ENCODE measurements around the gene STRN4.
"Not testable (repeated sequence)": the region's sequence is repeated elsewhere in the genome, so short reads cannot be mapped to it uniquely, and the experiment has no call there.

The STRN4 gene

GRCh38 chr19:46772170-46773017 is 26.1 kb upstream of the STRN4 start:
- no peak for DNase-seq

- not testable (repeated sequence) for DNase-seq
Observed at GRCh38 chr19:46768746-46769145, 22.5 kb upstream of the STRN4 start.

GRCh38 chr19:46766569-46767317 is 20.5 kb upstream of the STRN4 start:
- no peak for DNase-seq

- DNase-seq, result no peak
Observed at GRCh38 chr19:46764817-46765291, 18.6 kb upstream of the STRN4 start.

GRCh38 chr19:46762245-46762890 is 16.1 kb upstream of the STRN4 start:
- DNase-seq, result no peak

GRCh38 chr19:46761418-46761831 is 15.2 kb upstream of the STRN4 start:
- no peak for DNase-seq

- not testable (repeated sequence) for DNase-seq
Observed at GRCh38 chr19:46760897-46761296, 14.6 kb upstream of the STRN4 start.

- no peak for DNase-seq
Observed at GRCh38 chr19:46760363-46760762, 14.1 kb upstream of the STRN4 start.

- DNase-seq, result no peak
Observed at GRCh38 chr19:46759817-46760333, 13.6 kb upstream of the STRN4 start.

GRCh38 chr19:46759206-46759605 is 13.0 kb upstream of the STRN4 start:
- no peak for DNase-seq

- DNase-seq, result no peak
Observed at GRCh38 chr19:46756544-46756888, 10.3 kb upstream of the STRN4 start.

GRCh38 chr19:46755853-46756543 is 9.7 kb upstream of the STRN4 start:
- no peak for DNase-seq

- DNase-seq, result no peak
Observed at GRCh38 chr19:46755077-46755852, 9.0 kb upstream of the STRN4 start.

- no peak for DNase-seq
Observed at GRCh38 chr19:46753420-46754155, 7.3 kb upstream of the STRN4 start.

GRCh38 chr19:46748325-46749109 is 2.3 kb upstream of the STRN4 start:
- DNase-seq, result no peak

- DNase-seq, result no peak
Observed at GRCh38 chr19:46745521-46746280, 549 bp downstream of the STRN4 start, which contains the start of gene FKRP. Gene FKRP, plus strand, starts transcription at chr19:46746057. Its CDS starts 9,394 bp downstream, at chr19:46755451.

- no peak for DNase-seq
Observed at GRCh38 chr19:46745030-46745429, 1.2 kb downstream of the STRN4 start.

GRCh38 chr19:46744005-46744691 is 2.1 kb downstream of the STRN4 start:
- DNase-seq, result no peak

All from cortex of kidney (tissue), 1 donor.